GM18861 (cell line): ENCODE data around the gene LRRC7.

ENCODE experiments used
- ATAC-seq: cut with Tn5 transposase; IDR thresholded peaks from one replicate; pipeline ENCODE4 v1.9.1; 2021; ENCODE audit not compliant: unreplicated experiment

Gene LRRC7

DNA sequence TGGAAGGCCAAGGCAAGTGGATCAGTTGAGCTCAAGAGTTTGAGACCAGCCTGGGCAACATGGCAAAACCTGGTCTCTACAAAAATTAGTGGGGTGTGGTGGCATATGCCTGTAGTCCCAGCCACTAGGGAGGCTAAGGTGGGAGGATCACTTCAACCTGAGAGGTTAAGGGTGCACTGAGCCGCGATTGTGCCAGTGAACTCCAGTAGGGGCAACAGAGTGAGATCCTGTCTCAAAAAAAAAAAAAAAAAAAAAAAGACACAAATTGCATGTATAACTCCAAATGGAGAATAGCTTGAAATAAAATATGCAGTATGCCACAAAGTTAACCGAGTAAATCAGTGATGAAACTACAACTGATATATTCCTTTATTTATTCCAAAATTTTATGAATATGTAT, 586.0 kb downstream of the LRRC7 start:
- ATAC-seq = no peak

DNA sequence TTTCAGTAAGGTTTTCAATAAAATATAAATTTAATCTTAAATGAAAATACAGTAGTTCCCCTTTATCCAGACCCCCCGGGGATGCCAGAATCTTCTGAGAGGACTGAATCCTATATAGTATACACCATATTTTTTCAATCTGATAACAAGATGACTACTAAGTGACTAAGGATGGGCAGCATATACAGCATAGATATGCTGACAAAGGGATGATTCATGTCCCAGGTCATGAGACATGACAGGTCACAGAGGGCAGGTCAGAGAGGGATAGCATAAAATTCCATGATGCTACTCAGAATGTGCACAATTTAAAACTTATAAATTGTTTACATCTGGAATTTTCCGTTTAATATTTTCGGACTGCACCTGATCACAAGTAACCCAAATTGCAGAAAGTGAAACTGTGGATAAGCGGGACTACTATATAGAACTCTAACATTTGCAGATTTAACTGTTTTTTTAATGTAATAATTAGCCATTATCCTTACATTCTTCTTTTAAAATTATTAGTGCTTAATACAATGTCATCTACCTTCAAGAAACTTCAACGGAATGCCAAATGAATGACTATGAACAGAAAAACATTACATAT, 588.9 kb downstream of the LRRC7 start:
- ATAC-seq = no peak

DNA sequence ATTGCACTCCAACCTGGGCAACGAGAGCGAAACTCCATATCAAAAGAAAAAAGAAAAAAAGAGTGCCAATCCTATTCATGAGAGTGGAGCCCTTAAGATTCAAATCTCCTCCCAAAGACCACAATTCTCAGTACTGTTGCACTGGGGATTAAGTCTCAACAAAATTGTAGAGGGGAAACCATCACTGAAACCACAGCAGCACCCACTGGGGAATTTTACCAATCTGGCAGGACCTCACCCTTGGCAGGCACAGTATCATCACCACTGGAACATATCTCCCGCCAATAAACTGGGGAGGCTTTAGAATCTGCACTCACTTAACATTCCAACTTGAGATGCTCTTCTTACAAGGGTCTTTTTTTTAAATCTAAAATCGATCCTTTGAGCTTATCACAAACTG, 596.6 kb downstream of the LRRC7 start:
- no peak for ATAC-seq

DNA sequence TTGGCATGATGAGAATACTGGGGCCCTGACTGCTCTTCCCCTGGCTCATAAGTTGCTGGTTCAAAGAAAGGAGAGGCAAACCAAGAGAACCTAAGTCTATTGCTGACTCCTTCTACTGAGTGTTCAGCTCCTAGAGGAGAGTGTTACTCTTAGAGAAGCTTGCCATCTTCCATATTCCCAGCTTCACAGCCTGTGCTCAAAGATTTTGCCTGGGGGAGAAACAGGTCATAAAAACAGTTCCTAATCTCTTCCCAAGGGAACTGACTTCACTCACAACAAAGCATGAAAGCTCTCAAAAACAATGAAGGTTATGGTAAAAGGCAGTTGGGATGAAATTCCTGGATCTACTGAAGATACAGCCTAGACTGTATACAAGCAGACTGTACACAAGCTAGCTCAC, 600.6 kb downstream of the LRRC7 start:
- ATAC-seq = no peak

DNA sequence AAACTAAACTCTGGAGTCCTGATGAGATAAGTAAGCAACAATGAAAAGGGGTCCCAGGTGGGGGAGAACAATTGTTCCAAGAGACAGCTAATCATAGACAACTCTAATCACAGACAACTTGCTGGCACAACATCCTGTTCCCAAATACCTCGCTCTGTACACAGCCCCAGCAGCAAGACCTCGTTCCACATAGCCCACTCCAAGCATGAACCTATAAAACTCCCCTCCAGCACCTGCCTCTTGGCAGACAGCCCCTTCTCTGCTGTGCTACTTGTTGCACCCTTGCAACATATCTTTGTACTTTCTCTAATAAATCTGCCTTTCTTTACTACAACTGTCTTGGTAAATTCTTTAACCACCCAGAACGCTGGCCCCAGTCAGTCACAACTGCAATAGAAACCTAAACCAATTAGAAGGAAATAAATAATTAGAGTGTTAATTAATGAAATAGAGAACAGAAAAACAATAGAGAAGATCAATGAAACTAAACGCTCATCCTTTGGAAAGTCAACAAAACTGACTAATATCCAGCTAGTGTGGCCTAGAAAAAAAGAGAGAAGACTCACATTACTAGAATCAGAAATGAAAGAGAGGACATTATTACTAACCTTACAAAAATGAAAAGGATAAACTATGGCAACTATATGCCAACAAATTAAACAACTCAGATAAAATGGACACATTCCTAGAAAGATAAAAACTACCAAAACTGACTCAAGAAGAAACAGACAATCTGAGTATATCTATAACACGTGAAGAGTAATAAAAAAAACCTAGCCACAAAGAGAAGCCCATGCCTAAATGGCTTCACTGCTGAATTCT, 601.5 kb downstream of the LRRC7 start:
- no peak for ATAC-seq

DNA sequence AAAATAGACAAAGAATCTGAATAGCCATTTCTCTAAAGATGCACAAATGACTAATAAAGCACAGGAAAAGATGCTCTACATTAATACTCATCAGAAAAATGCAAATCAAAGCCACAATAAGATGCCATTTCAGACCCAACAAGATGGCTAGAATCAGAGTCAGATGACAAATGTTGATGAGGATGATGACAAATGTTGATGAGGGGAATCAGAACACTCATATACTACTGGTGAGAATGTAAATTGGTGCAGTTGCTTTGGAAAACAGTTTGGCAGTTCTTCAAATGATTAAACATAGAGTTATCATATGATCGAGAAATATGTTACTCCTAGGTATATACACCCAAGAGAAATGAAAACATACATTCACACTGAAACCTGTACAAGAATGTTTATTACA, 603.8 kb downstream of the LRRC7 start:
- ATAC-seq = no peak
